WTC11 (cell line): Measurements from ENCODE around the gene ACSF2. TPM values are rescaled to one million over a fixed set of nuclear protein-coding genes. Genes with fewer than 3 reads are reported as not detected.

Experiments
- CBFB ChIP-seq: sonication (generic); formaldehyde crosslinking; IDR thresholded peaks from 2 replicates; pipeline ENCODE4 v1.8.1; 2022; ENCODE audit warnings: mild to moderate bottlenecking, low read depth, missing genetic modification reagents
- CREB1 ChIP-seq: sonication (generic); formaldehyde crosslinking; IDR thresholded peaks from 2 replicates; pipeline ENCODE4 v1.8.0; 2023; ENCODE audit warnings: mild to moderate bottlenecking, missing genetic modification reagents
- ETV6 ChIP-seq: sonication (generic); formaldehyde crosslinking; IDR thresholded peaks from 2 replicates; pipeline ENCODE4 v1.8.1; 2022; ENCODE audit warnings: mild to moderate bottlenecking, missing genetic modification reagents
- GRHL2 ChIP-seq: fragments of 250-450 bp; sonication (Bioruptor Pico); IDR thresholded peaks from 2 replicates; pipeline ENCODE4 v1.8.0; 2022; ENCODE audit warnings: mild to moderate bottlenecking, moderate library complexity; ENCODE audit not compliant: insufficient replicate concordance, severe bottlenecking
- JUN ChIP-seq: sonication (generic); formaldehyde crosslinking; IDR thresholded peaks from 2 replicates; pipeline ENCODE4 v1.8.0; 2023; ENCODE audit warnings: mild to moderate bottlenecking, missing genetic modification reagents
- KAT7 ChIP-seq: sonication (generic); formaldehyde crosslinking; IDR thresholded peaks from 2 replicates; pipeline ENCODE4 v1.8.1; 2023; ENCODE audit warnings: missing genetic modification reagents, mild to moderate bottlenecking, borderline replicate concordance
- NR2C2 ChIP-seq: sonication (generic); formaldehyde crosslinking; IDR thresholded peaks from 2 replicates; pipeline ENCODE4 v1.8.0; 2022; ENCODE audit warnings: mild to moderate bottlenecking, missing genetic modification reagents
- RORB ChIP-seq: fragments of 250-450 bp; sonication (Bioruptor Pico); IDR thresholded peaks from 2 replicates; pipeline ENCODE4 v1.9.0; 2021; ENCODE audit warnings: mild to moderate bottlenecking
- SMAD4 ChIP-seq: sonication (generic); formaldehyde crosslinking; IDR thresholded peaks from 2 replicates; pipeline ENCODE4 v1.8.0; 2022; ENCODE audit warnings: mild to moderate bottlenecking, missing genetic modification reagents
- TEAD1 ChIP-seq: sonication (generic); formaldehyde crosslinking; IDR thresholded peaks from 2 replicates; pipeline ENCODE4 v1.8.0; 2022; ENCODE audit warnings: mild to moderate bottlenecking, missing genetic modification reagents
- ZNF263 ChIP-seq: sonication (generic); formaldehyde crosslinking; IDR thresholded peaks from 2 replicates; pipeline ENCODE4 v1.8.1; 2022; ENCODE audit warnings: low read depth, mild to moderate bottlenecking, moderate library complexity, missing genetic modification reagents
- ZNF317 ChIP-seq: sonication (generic); formaldehyde crosslinking; IDR thresholded peaks from 2 replicates; pipeline ENCODE4 v1.8.1; 2023; ENCODE audit warnings: low read depth, mild to moderate bottlenecking, moderate library complexity, missing genetic modification reagents, borderline replicate concordance
- ZNF423 ChIP-seq: fragments of 250-450 bp; sonication (Bioruptor Pico); IDR thresholded peaks from 2 replicates; pipeline ENCODE4 v2.1.2; 2022; ENCODE audit warnings: mild to moderate bottlenecking, moderate library complexity
- ZNF671 ChIP-seq: fragments of 250-450 bp; sonication (Bioruptor Pico); IDR thresholded peaks from 2 replicates; pipeline ENCODE4 v1.8.0; 2021; ENCODE audit warnings: mild to moderate bottlenecking
- total RNA-seq: library from RNA; stranded (reverse); gene quantifications from 3 replicates; pipeline ENCODE4 v1.2.3, GENCODE V29; 2021
- TF ChIP-seq, protein P1 (sequence below): sonication (generic); formaldehyde crosslinking; IDR thresholded peaks from 2 replicates; pipeline ENCODE4 v1.8.1; 2022; ENCODE audit warnings: low read depth, mild to moderate bottlenecking, moderate library complexity, missing genetic modification reagents, borderline replicate concordance
- TF ChIP-seq, protein P2 (sequence below): sonication (generic); formaldehyde crosslinking; conservative IDR thresholded peaks from 2 replicates; pipeline ENCODE4 v1.8.1; 2022; ENCODE audit warnings: mild to moderate bottlenecking, missing genetic modification reagents
- TF ChIP-seq, protein P3 (sequence below): sonication (generic); formaldehyde crosslinking; IDR thresholded peaks from 2 replicates; pipeline ENCODE4 v1.8.0; 2022; ENCODE audit warnings: mild to moderate bottlenecking, missing genetic modification reagents
- TF ChIP-seq, protein P4 (sequence below): fragments of 250-450 bp; sonication (Bioruptor Pico); IDR thresholded peaks from 2 replicates; pipeline ENCODE4 v2.1.2; 2022; ENCODE audit warnings: mild to moderate bottlenecking, moderate library complexity
- TF ChIP-seq, protein P5 (sequence below): sonication (generic); formaldehyde crosslinking; IDR thresholded peaks from 2 replicates; pipeline ENCODE4 v1.8.0; 2023; ENCODE audit warnings: missing genetic modification reagents
- TF ChIP-seq, protein P6 (sequence below): sonication (generic); formaldehyde crosslinking; IDR thresholded peaks from 2 replicates; pipeline ENCODE4 v1.8.0; 2022; ENCODE audit warnings: mild to moderate bottlenecking, missing genetic modification reagents
- TF ChIP-seq, protein P7 (sequence below): sonication (generic); formaldehyde crosslinking; IDR thresholded peaks from 2 replicates; pipeline ENCODE4 v1.8.1; 2023; ENCODE audit warnings: mild to moderate bottlenecking, missing genetic modification reagents, borderline replicate concordance
- TF ChIP-seq, protein P8 (sequence below): sonication (generic); formaldehyde crosslinking; IDR thresholded peaks from 2 replicates; pipeline ENCODE4 v1.8.1; 2023; ENCODE audit warnings: mild to moderate bottlenecking, missing genetic modification reagents
- TF ChIP-seq, protein P9 (sequence below): sonication (generic); formaldehyde crosslinking; IDR thresholded peaks from 2 replicates; pipeline ENCODE4 v1.8.1; 2023; ENCODE audit warnings: mild to moderate bottlenecking, missing genetic modification reagents
- TF ChIP-seq, protein P10 (sequence below): sonication (generic); formaldehyde crosslinking; IDR thresholded peaks from 2 replicates; pipeline ENCODE4 v1.8.1; 2023; ENCODE audit warnings: mild to moderate bottlenecking, missing genetic modification reagents, moderate library complexity

The ACSF2 gene
- total RNA-seq, 1 experiment from 2014 or later = 19.9 TPM

DNA sequence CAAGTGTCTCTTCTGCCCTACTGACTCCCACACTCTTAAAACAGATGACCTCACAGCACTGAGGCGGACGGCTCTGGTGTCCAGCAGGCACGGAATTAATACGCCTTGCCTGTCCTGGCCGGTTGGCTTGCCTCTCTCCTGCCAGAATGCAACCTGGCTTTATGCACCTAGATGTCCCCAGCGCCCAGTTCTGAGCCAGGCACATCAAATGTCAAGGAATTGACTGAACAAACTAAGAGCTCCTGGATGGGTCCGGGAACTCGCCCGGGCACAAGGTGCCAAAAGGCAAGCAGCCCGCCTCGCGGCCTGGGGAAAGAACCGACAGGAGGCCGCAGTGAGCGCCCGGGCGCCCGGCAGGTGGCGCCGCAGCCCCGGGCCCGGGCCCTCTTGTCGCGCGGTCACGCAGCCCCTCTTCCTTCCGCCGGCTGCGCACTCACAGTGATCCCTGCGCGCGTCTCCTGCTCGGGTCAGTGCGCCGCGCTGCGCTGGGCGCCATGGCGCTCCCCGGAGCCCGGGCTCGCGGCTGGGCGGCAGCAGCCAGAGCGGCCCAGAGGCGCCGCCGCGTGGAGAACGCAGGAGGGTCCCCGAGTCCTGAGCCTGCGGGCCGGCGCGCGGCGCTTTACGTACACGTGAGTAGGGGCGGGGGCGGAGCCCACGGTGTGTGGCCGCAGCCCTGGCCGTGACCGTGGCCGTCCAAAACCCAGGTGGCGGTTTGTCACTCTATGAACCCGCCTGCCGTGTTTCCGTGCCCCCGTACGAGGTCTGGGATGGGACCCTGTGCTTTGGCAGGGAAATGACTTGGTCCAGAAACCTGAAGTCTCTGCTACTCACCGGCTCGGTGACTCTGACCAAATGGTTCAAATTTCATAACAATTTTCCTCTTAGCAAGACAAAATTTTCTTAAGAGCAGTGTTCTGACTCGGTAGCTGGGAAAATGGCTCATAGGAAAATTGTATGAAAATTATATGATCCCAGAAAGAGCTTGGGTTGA, 52.7 kb downstream of the ACSF2 start, which contains the start of gene RSAD1 (continued):
- TF ChIP-seq, protein P1, sequence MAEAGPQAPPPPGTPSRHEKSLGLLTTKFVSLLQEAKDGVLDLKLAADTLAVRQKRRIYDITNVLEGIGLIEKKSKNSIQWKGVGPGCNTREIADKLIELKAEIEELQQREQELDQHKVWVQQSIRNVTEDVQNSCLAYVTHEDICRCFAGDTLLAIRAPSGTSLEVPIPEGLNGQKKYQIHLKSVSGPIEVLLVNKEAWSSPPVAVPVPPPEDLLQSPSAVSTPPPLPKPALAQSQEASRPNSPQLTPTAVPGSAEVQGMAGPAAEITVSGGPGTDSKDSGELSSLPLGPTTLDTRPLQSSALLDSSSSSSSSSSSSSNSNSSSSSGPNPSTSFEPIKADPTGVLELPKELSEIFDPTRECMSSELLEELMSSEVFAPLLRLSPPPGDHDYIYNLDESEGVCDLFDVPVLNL (CRISPR knock-in tag) = no peak
- TF ChIP-seq TEAD1 (CRISPR knock-in tag) (no peak), KAT7 (0 out of 2 replicates have a peak, but pooled peaks have one; percentile 87), RORB (CRISPR knock-in tag) (no peak), JUN (no peak), ZNF423 (CRISPR knock-in tag) (peak; percentile 59), CBFB (CRISPR knock-in tag) (0 out of 2 replicates have a peak, but pooled peaks have one; percentile 69), ETV6 (peak; percentile 82), ZNF317 (CRISPR knock-in tag) (0 out of 2 replicates have a peak, but pooled peaks have one; percentile 41), ZNF671 (CRISPR knock-in tag) (no peak), GRHL2 (CRISPR knock-in tag) (no peak), SMAD4 (no peak), CREB1 (CRISPR knock-in tag) (no peak), ZNF263 (CRISPR knock-in tag) (peak; percentile 40; the same call in 1 of the 2 replicates), NR2C2 (CRISPR knock-in tag) (no peak)
- TF ChIP-seq, protein P2, sequence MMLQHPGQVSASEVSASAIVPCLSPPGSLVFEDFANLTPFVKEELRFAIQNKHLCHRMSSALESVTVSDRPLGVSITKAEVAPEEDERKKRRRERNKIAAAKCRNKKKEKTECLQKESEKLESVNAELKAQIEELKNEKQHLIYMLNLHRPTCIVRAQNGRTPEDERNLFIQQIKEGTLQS (CRISPR knock-in tag) = no peak
- TF ChIP-seq, protein P3, sequence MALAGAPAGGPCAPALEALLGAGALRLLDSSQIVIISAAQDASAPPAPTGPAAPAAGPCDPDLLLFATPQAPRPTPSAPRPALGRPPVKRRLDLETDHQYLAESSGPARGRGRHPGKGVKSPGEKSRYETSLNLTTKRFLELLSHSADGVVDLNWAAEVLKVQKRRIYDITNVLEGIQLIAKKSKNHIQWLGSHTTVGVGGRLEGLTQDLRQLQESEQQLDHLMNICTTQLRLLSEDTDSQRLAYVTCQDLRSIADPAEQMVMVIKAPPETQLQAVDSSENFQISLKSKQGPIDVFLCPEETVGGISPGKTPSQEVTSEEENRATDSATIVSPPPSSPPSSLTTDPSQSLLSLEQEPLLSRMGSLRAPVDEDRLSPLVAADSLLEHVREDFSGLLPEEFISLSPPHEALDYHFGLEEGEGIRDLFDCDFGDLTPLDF (CRISPR knock-in tag) = no peak
- TF ChIP-seq, protein P4, sequence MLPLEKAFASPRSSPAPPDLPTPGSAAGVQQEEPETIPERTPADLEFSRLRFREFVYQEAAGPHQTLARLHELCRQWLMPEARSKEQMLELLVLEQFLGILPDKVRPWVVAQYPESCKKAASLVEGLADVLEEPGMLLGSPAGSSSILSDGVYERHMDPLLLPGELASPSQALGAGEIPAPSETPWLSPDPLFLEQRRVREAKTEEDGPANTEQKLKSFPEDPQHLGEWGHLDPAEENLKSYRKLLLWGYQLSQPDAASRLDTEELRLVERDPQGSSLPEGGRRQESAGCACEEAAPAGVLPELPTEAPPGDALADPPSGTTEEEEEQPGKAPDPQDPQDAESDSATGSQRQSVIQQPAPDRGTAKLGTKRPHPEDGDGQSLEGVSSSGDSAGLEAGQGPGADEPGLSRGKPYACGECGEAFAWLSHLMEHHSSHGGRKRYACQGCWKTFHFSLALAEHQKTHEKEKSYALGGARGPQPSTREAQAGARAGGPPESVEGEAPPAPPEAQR = no peak
- TF ChIP-seq, protein P5, sequence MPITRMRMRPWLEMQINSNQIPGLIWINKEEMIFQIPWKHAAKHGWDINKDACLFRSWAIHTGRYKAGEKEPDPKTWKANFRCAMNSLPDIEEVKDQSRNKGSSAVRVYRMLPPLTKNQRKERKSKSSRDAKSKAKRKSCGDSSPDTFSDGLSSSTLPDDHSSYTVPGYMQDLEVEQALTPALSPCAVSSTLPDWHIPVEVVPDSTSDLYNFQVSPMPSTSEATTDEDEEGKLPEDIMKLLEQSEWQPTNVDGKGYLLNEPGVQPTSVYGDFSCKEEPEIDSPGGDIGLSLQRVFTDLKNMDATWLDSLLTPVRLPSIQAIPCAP (CRISPR knock-in tag) = no peak
- TF ChIP-seq, protein P6, sequence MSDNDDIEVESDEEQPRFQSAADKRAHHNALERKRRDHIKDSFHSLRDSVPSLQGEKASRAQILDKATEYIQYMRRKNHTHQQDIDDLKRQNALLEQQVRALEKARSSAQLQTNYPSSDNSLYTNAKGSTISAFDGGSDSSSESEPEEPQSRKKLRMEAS (CRISPR knock-in tag) = peak; percentile 85; the same call in 1 of the 2 replicates
- TF ChIP-seq, protein P7, sequence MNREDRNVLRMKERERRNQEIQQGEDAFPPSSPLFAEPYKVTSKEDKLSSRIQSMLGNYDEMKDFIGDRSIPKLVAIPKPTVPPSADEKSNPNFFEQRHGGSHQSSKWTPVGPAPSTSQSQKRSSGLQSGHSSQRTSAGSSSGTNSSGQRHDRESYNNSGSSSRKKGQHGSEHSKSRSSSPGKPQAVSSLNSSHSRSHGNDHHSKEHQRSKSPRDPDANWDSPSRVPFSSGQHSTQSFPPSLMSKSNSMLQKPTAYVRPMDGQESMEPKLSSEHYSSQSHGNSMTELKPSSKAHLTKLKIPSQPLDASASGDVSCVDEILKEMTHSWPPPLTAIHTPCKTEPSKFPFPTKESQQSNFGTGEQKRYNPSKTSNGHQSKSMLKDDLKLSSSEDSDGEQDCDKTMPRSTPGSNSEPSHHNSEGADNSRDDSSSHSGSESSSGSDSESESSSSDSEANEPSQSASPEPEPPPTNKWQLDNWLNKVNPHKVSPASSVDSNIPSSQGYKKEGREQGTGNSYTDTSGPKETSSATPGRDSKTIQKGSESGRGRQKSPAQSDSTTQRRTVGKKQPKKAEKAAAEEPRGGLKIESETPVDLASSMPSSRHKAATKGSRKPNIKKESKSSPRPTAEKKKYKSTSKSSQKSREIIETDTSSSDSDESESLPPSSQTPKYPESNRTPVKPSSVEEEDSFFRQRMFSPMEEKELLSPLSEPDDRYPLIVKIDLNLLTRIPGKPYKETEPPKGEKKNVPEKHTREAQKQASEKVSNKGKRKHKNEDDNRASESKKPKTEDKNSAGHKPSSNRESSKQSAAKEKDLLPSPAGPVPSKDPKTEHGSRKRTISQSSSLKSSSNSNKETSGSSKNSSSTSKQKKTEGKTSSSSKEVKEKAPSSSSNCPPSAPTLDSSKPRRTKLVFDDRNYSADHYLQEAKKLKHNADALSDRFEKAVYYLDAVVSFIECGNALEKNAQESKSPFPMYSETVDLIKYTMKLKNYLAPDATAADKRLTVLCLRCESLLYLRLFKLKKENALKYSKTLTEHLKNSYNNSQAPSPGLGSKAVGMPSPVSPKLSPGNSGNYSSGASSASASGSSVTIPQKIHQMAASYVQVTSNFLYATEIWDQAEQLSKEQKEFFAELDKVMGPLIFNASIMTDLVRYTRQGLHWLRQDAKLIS = no peak
- TF ChIP-seq, protein P8, sequence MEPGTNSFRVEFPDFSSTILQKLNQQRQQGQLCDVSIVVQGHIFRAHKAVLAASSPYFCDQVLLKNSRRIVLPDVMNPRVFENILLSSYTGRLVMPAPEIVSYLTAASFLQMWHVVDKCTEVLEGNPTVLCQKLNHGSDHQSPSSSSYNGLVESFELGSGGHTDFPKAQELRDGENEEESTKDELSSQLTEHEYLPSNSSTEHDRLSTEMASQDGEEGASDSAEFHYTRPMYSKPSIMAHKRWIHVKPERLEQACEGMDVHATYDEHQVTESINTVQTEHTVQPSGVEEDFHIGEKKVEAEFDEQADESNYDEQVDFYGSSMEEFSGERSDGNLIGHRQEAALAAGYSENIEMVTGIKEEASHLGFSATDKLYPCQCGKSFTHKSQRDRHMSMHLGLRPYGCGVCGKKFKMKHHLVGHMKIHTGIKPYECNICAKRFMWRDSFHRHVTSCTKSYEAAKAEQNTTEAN (CRISPR knock-in tag) = no peak; the same call in 1 of the 2 replicates
- TF ChIP-seq, protein P9, sequence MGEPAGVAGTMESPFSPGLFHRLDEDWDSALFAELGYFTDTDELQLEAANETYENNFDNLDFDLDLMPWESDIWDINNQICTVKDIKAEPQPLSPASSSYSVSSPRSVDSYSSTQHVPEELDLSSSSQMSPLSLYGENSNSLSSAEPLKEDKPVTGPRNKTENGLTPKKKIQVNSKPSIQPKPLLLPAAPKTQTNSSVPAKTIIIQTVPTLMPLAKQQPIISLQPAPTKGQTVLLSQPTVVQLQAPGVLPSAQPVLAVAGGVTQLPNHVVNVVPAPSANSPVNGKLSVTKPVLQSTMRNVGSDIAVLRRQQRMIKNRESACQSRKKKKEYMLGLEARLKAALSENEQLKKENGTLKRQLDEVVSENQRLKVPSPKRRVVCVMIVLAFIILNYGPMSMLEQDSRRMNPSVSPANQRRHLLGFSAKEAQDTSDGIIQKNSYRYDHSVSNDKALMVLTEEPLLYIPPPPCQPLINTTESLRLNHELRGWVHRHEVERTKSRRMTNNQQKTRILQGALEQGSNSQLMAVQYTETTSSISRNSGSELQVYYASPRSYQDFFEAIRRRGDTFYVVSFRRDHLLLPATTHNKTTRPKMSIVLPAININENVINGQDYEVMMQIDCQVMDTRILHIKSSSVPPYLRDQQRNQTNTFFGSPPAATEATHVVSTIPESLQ = no peak
- TF ChIP-seq, protein P10, sequence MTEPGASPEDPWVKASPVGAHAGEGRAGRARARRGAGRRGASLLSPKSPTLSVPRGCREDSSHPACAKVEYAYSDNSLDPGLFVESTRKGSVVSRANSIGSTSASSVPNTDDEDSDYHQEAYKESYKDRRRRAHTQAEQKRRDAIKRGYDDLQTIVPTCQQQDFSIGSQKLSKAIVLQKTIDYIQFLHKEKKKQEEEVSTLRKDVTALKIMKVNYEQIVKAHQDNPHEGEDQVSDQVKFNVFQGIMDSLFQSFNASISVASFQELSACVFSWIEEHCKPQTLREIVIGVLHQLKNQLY (CRISPR knock-in tag) = no peak
